ENCODE measurements around the gene CAPNS1.

DNA sequence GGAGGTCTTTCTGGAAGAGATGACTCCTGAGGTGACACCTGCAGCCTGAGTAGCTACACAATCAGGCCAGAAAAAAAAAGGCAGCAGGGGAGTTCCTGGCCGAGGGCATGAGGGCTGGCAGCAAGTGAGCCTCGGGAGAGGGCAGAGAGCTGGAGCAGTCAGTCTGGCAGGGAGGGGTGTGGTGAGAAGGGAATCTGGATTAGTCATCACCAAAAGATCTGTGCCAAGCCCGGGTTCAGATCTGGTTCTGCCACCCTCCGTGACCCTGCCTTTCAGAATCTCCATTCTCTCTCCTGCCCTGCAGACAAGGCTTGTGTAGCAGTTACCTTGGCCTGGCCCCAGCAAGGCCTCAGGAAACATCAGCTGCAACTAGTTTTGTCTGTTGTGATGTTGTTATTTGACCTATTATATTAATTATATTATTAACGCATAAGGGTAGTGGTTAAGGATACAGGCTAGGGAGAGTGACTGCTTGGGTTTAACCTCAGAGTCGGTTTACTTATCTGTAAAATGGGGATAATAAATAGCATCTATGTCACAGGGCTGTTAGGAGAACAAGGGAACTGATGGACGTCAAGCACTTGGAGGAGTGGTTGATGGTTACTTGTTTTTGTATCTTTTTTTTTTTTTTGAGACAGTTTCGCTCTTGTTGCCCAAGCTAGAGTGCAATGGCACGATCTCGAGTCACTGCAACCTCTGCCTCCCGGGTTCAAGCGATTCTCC is 2.7 kb upstream of the CAPNS1 start:
- no peak for TF ChIP-seq POLR2A (IDR thresholded peaks at IDR 0.05)
- TF ChIP-seq, protein P1, sequence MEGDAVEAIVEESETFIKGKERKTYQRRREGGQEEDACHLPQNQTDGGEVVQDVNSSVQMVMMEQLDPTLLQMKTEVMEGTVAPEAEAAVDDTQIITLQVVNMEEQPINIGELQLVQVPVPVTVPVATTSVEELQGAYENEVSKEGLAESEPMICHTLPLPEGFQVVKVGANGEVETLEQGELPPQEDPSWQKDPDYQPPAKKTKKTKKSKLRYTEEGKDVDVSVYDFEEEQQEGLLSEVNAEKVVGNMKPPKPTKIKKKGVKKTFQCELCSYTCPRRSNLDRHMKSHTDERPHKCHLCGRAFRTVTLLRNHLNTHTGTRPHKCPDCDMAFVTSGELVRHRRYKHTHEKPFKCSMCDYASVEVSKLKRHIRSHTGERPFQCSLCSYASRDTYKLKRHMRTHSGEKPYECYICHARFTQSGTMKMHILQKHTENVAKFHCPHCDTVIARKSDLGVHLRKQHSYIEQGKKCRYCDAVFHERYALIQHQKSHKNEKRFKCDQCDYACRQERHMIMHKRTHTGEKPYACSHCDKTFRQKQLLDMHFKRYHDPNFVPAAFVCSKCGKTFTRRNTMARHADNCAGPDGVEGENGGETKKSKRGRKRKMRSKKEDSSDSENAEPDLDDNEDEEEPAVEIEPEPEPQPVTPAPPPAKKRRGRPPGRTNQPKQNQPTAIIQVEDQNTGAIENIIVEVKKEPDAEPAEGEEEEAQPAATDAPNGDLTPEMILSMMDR (IDR thresholded peaks at IDR 0.05), result no peak
- peak in 2 of 3 donors; percentile 68 to 72 for TF ChIP-seq POLR2AphosphoS5 (IDR thresholded peaks at IDR 0.05)

All from stomach (tissue), 4 donors.